ENCODE results near the gene MINDY4. TPM values are rescaled to one million over a fixed set of nuclear protein-coding genes. Genes with fewer than 3 reads are reported as not detected.

Gene MINDY4
- total RNA-seq, 6 experiments from 2014 or later, result 2.3 to 3.3 (median 2.6) TPM

- no peak for TF ChIP-seq CTCF (IDR thresholded peaks at IDR 0.05)
- DNase-seq, result peak; percentile 57
- Mint-ChIP-seq H3K9me3 (no peaks in the 10 kb centered on the region), H3K27me3 (ENCODE audit: insufficient read depth) (no peaks in the 10 kb centered on the region), H3K27ac (peak overlapping the region; percentile 77), H3K4me1 (ENCODE audit: low read depth) (peaks cover 15% of the 10 kb centered on the region), H3K36me3 (ENCODE audit: low read depth) (peaks cover 6% of the 10 kb centered on the region), H3K4me3 (peak overlapping the region; percentile 59)
Measured at GRCh38 chr7:30778255-30779025, 7.2 kb downstream of the MINDY4 start.

GRCh38 chr7:30779574-30779973 is 8.4 kb downstream of the MINDY4 start:
- H3K27ac Mint-ChIP-seq, result no peak overlapping the region

GRCh38 chr7:30780941-30781340 is 9.7 kb downstream of the MINDY4 start:
- no peak overlapping the region for H3K27ac Mint-ChIP-seq
- no peak for DNase-seq
- H3K36me3 Mint-ChIP-seq (ENCODE audit: low read depth), result peaks cover 17% of the 10 kb centered on the region
- no peak overlapping the region for H3K4me3 Mint-ChIP-seq
- TF ChIP-seq CTCF (IDR thresholded peaks at IDR 0.05), result no peak
- H3K4me1 Mint-ChIP-seq (ENCODE audit: low read depth), result peaks cover 15% of the 10 kb centered on the region
- H3K9me3 Mint-ChIP-seq, result no peaks in the 10 kb centered on the region
- no peaks in the 10 kb centered on the region for H3K27me3 Mint-ChIP-seq (ENCODE audit: insufficient read depth)

More at GRCh38 chr7:30779574-30779973, 8.4 kb downstream of the MINDY4 start:
- no peak overlapping the region for H3K4me3 Mint-ChIP-seq
- H3K27me3 Mint-ChIP-seq (ENCODE audit: insufficient read depth), result no peaks in the 10 kb centered on the region
- no peak for TF ChIP-seq CTCF (IDR thresholded peaks at IDR 0.05)
- H3K36me3 Mint-ChIP-seq (ENCODE audit: low read depth), result peaks cover 8% of the 10 kb centered on the region
- no peaks in the 10 kb centered on the region for H3K9me3 Mint-ChIP-seq
- DNase-seq, result no peak
- H3K4me1 Mint-ChIP-seq (ENCODE audit: low read depth), result peaks cover 15% of the 10 kb centered on the region

GRCh38 chr7:30782690-30783089 is 11.5 kb downstream of the MINDY4 start:
- Mint-ChIP-seq H3K36me3 (ENCODE audit: low read depth) (peaks cover 26% of the 10 kb centered on the region), H3K4me3 (no peak overlapping the region), H3K27me3 (ENCODE audit: insufficient read depth) (no peaks in the 10 kb centered on the region), H3K27ac (no peak overlapping the region), H3K4me1 (ENCODE audit: low read depth) (peaks cover 20% of the 10 kb centered on the region), H3K9me3 (no peaks in the 10 kb centered on the region)
- no peak for DNase-seq
- no peak for TF ChIP-seq CTCF (IDR thresholded peaks at IDR 0.05)

- H3K4me1 Mint-ChIP-seq (ENCODE audit: low read depth), result peaks cover 29% of the 10 kb centered on the region
- H3K27me3 Mint-ChIP-seq (ENCODE audit: insufficient read depth), result no peaks in the 10 kb centered on the region
- H3K27ac Mint-ChIP-seq, result no peak overlapping the region
- no peak overlapping the region for H3K4me3 Mint-ChIP-seq
- H3K36me3 Mint-ChIP-seq (ENCODE audit: low read depth), result peaks cover 26% of the 10 kb centered on the region
- DNase-seq, result no peak
- no peak for TF ChIP-seq CTCF (IDR thresholded peaks at IDR 0.05)
- no peaks in the 10 kb centered on the region for H3K9me3 Mint-ChIP-seq
Measured at GRCh38 chr7:30785786-30786185, 14.6 kb downstream of the MINDY4 start.

Data from HFFc6 (cell line).